ENCODE results near the gene SNED1. TPM values are rescaled to one million over a fixed set of nuclear protein-coding genes. Genes with fewer than 3 reads are reported as not detected.

SNED1 gene
- total RNA-seq, 1 experiment from 2014 or later = not detected

DNA sequence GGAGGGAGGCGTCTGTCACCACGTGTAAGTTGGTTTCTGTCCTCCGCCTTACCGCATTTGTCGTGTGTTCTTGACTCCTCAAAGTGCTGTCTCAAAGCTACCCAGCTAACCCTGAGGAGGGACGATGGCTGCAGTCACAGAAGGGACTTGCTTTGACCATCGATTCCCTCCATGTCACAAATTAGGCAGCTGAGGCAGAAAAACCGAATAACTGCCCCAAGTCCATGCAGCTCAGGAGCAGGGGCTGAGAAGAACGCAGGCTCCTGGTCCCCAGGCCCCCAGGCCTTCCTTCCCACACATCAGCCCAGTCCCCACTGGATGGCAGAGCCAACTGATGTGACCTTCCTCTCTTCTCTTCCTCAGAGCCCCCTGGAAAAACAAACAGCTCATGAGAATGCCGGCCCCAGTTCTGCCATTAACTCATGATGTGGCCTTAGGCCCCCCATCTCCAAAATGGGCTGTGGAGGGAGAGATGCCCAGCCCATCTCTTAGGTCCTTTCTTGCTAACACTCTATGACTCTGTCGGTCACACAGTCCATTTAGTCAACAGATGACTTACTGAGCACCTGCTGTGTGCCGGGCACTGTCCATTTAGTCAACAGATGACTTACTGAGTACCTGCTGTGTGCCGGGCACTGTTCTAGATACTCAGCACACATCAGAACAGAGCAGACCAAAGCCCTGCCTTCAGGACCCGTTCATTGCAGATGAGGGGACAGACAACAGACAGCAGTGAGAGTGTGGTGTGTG is 84.1 kb downstream of the SNED1 start:
- Mint-ChIP-seq H3K27ac (ENCODE audit: unreplicated experiment) (no peak overlapping the region), H3K36me3 (ENCODE audit: insufficient read depth, unreplicated experiment) (no peaks in the 10 kb centered on the region), H3K27me3 (ENCODE audit: insufficient read depth, unreplicated experiment) (no peaks in the 10 kb centered on the region), H3K9me3 (ENCODE audit: unreplicated experiment) (no peaks in the 10 kb centered on the region), H3K4me1 (ENCODE audit: low read depth, unreplicated experiment) (no peaks in the 10 kb centered on the region), H3K4me3 (ENCODE audit: unreplicated experiment) (no peak overlapping the region)
- Histone ChIP-seq H3K4me1 (no peaks in the 10 kb centered on the region), H3K27me3 (replicated peaks; ENCODE audit: control insufficient read depth, insufficient read depth, low read length) (no peaks in the 10 kb centered on the region), H3K36me3 (ENCODE audit: control insufficient read depth, insufficient read depth, low read length) (no peaks in the 10 kb centered on the region), H3K9me3 (no peaks in the 10 kb centered on the region), H3K4me3 (ENCODE audit: low read depth, low read length) (no peak overlapping the region)
- BruUV-seq (replicated peaks) = no TSS peak
- TF ChIP-seq, protein P1, sequence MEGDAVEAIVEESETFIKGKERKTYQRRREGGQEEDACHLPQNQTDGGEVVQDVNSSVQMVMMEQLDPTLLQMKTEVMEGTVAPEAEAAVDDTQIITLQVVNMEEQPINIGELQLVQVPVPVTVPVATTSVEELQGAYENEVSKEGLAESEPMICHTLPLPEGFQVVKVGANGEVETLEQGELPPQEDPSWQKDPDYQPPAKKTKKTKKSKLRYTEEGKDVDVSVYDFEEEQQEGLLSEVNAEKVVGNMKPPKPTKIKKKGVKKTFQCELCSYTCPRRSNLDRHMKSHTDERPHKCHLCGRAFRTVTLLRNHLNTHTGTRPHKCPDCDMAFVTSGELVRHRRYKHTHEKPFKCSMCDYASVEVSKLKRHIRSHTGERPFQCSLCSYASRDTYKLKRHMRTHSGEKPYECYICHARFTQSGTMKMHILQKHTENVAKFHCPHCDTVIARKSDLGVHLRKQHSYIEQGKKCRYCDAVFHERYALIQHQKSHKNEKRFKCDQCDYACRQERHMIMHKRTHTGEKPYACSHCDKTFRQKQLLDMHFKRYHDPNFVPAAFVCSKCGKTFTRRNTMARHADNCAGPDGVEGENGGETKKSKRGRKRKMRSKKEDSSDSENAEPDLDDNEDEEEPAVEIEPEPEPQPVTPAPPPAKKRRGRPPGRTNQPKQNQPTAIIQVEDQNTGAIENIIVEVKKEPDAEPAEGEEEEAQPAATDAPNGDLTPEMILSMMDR (IDR thresholded peaks at IDR 0.05; ENCODE audit: insufficient read depth in 1 of 2, low read depth in 1 of 2, low read length in 1 of 2, severe bottlenecking in 1 of 2, unreplicated experiment in 1 of 2) = no peak
- no peak for DNase-seq
- intact Hi-C loops (cut with micrococcal nuclease; ENCODE audit: unreplicated experiment) = no loop called here
- ChIA-PET POLR2A (no interaction called here), CTCF (no interaction called here)

DNA sequence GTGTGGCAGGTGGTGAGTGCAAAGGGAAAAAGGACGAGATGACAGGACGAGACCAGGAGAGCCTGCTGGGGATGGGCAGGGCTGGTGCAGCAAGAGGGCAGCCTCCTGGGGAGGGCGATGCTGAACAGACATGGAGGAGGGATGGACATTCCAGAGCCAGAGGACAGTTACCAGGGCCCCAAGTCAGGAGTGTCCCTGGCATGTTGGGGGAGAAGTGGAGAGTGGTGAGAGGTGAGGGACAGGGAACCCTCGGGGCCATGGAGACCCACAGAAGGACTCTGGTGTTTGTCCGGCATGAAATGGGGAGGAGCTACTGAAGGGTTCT is 84.6 kb downstream of the SNED1 start:
- TF ChIP-seq, protein P1 (IDR thresholded peaks at IDR 0.05; ENCODE audit: insufficient read depth in 1 of 2, low read depth in 1 of 2, low read length in 1 of 2, severe bottlenecking in 1 of 2, unreplicated experiment in 1 of 2) = no peak
- Histone ChIP-seq H3K36me3 (ENCODE audit: control insufficient read depth, insufficient read depth, low read length) (no peaks in the 10 kb centered on the region), H3K27me3 (replicated peaks; ENCODE audit: control insufficient read depth, insufficient read depth, low read length) (no peaks in the 10 kb centered on the region), H3K4me3 (ENCODE audit: low read depth, low read length) (no peak overlapping the region), H3K9me3 (no peaks in the 10 kb centered on the region), H3K4me1 (no peaks in the 10 kb centered on the region)
- no TSS peak for BruUV-seq (replicated peaks)
- no peaks in the 10 kb centered on the region for H3K9me3 Mint-ChIP-seq (ENCODE audit: unreplicated experiment)
- no peak for DNase-seq
- intact Hi-C loops (cut with micrococcal nuclease; ENCODE audit: unreplicated experiment) = no loop called here
- ChIA-PET POLR2A (no interaction called here), CTCF (no interaction called here)
- H3K36me3 Mint-ChIP-seq (ENCODE audit: insufficient read depth, unreplicated experiment) = no peaks in the 10 kb centered on the region
- no peaks in the 10 kb centered on the region for H3K4me1 Mint-ChIP-seq (ENCODE audit: low read depth, unreplicated experiment)
- H3K4me3 Mint-ChIP-seq (ENCODE audit: unreplicated experiment) = no peak overlapping the region
- H3K27ac Mint-ChIP-seq (ENCODE audit: unreplicated experiment) = no peak overlapping the region
- no peaks in the 10 kb centered on the region for H3K27me3 Mint-ChIP-seq (ENCODE audit: insufficient read depth, unreplicated experiment)

DNA sequence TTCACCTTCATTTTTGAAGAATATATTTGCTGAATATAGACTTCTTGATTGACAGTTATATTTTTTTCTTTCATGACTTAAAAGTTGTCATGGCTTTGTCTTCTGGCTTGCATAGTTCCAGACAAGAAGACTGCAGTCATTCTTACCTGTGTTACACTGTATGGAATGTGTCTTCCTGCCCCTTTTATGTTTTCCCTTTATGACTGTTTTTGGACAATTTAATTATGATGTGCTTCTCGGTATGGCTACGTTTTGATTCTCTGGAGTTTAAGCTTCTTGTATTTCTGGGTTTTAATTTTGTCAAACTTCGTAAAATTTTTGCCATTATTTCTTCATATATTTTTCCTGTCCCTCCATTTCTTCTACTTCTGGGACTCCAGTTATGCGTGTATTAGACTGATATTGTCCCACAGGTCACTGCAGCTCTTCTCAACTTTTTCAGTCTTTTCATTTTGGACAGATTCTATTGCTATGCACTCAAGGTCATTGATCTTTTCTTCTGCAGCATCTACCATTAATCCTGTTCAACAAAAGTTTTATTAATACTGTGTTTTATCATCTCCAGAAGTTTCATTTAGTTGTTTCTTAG is 86.5 kb downstream of the SNED1 start:
- Mint-ChIP-seq H3K4me1 (ENCODE audit: low read depth, unreplicated experiment) (no peaks in the 10 kb centered on the region), H3K36me3 (ENCODE audit: insufficient read depth, unreplicated experiment) (peaks cover 13% of the 10 kb centered on the region), H3K4me3 (ENCODE audit: unreplicated experiment) (no peak overlapping the region), H3K27me3 (ENCODE audit: insufficient read depth, unreplicated experiment) (no peaks in the 10 kb centered on the region), H3K27ac (ENCODE audit: unreplicated experiment) (no peak overlapping the region), H3K9me3 (ENCODE audit: unreplicated experiment) (no peaks in the 10 kb centered on the region)
- BruUV-seq (replicated peaks) = TSS peak; percentile 7
- ChIA-PET POLR2A (interaction anchor here (0.5 kb wide), 1 partner anchor 65 kb away, joined by 3 read pairs; no protein-coding TSS in a partner anchor), CTCF (interaction anchor here (0.5 kb wide), 1 partner anchor 19 kb away, joined by 3 read pairs; no protein-coding TSS in a partner anchor)
- intact Hi-C loops (cut with micrococcal nuclease; ENCODE audit: unreplicated experiment) = no loop called here
- H3K9me3 ChIP-seq = no peaks in the 10 kb centered on the region
- H3K4me1 ChIP-seq = no peaks in the 10 kb centered on the region
- TF ChIP-seq, protein P1 (IDR thresholded peaks at IDR 0.05; ENCODE audit: insufficient read depth in 1 of 2, low read depth in 1 of 2, low read length in 1 of 2, severe bottlenecking in 1 of 2, unreplicated experiment in 1 of 2) = no peak
- DNase-seq = no peak
- H3K27me3 ChIP-seq (replicated peaks; ENCODE audit: control insufficient read depth, insufficient read depth, low read length) = no peaks in the 10 kb centered on the region
- H3K36me3 ChIP-seq (ENCODE audit: control insufficient read depth, insufficient read depth, low read length) = no peaks in the 10 kb centered on the region; the same call in 1 of the 2 replicates
- H3K4me3 ChIP-seq (ENCODE audit: low read depth, low read length) = no peak overlapping the region
